ENCODE measurements around the gene CCHCR1. TPM values are rescaled to one million over a fixed set of nuclear protein-coding genes. Genes with fewer than 3 reads are reported as not detected.
"Not testable (repeated sequence)": the region's sequence is repeated elsewhere in the genome, so short reads cannot be mapped to it uniquely, and the experiment has no call there.

The CCHCR1 gene
- total and polyA plus RNA-seq, 7 donors: 8.7 to 39.3 (median 13.7) TPM

DNA sequence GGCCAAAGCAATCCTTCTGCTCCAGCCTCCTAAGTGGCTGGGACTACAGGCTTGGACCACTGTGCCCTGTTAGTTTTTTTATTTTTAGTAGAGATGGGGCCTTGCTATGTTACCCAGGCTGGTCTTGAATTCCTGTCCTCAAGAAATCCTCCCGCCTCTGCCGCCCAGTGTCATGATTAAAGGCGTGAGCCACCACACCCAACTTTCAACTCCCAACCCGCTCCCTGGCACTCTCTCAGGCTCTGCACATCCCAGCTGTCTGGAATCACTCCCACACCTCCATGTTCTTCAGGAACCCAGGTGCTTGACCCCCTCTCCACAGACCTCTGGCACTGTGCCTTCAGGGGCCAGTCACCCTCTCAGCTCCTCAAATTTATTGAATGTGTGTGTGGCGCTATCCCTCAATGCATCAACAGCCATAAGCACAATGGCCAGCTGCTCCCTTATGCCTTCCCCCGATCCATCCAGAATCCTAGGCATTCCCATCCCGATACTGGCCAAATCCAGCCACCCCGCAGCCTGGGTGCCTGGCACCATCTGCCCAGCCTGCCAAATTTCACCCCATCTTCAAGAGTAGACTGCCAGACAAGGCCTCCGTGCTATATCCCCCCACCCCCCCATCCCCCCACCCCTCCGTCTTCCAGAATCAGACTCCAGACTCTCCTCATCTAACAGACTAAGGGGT lies 13.5 kb upstream of the CCHCR1 start:
- WGBS, 2 donors: 78 to 89% methylated on average over 10 of the region's 10 CpGs
- Histone ChIP-seq H3K4me3 (no peak overlapping the region), H3K36me3 (no peaks in the 10 kb centered on the region), H3K9me3 (no peaks in the 10 kb centered on the region), H3K27me3 (no peaks in the 10 kb centered on the region), H3K27ac (no peak overlapping the region), H3K4me1 (no peaks in the 10 kb centered on the region)
- TF ChIP-seq EP300 (IDR thresholded peaks at IDR 0.05) (no peak), POLR2A (IDR thresholded peaks at IDR 0.05) (no peak), POLR2AphosphoS5 (IDR thresholded peaks at IDR 0.05) (no peak)
- TF ChIP-seq, protein P1, sequence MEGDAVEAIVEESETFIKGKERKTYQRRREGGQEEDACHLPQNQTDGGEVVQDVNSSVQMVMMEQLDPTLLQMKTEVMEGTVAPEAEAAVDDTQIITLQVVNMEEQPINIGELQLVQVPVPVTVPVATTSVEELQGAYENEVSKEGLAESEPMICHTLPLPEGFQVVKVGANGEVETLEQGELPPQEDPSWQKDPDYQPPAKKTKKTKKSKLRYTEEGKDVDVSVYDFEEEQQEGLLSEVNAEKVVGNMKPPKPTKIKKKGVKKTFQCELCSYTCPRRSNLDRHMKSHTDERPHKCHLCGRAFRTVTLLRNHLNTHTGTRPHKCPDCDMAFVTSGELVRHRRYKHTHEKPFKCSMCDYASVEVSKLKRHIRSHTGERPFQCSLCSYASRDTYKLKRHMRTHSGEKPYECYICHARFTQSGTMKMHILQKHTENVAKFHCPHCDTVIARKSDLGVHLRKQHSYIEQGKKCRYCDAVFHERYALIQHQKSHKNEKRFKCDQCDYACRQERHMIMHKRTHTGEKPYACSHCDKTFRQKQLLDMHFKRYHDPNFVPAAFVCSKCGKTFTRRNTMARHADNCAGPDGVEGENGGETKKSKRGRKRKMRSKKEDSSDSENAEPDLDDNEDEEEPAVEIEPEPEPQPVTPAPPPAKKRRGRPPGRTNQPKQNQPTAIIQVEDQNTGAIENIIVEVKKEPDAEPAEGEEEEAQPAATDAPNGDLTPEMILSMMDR (IDR thresholded peaks at IDR 0.05): no peak
- intact Hi-C loops (cut with DNase I): no loop called here
- no peak for DNase-seq

DNA sequence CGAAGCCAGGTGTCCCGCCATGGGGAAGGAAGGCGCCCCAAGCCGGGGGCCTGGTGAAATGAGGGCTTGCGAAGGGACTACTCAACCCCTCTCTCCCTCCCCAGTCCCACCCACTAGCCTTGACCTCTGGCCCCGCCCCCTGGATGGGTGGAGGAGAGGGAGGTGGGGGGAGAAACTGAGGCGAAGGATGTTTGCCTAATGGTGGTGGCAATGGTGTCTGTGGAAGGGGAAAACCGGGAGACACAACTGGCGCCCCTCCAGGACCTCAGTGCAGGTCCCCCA lies 12.9 kb upstream of the CCHCR1 start, which contains the start of gene POU5F1:
POU5F1 (minus strand) TSS at position 83 of the 282 bp plus-strand sequence; CDS start at position 21, 62 bp downstream.
- Histone ChIP-seq H3K27me3 (no peaks in the 10 kb centered on the region), H3K4me1 (no peaks in the 10 kb centered on the region), H3K4me3 (no peak within 1 kb of the TSS), H3K36me3 (no peaks in the 10 kb centered on the region), H3K9me3 (no peaks in the 10 kb centered on the region), H3K27ac (no peak within 1 kb of the TSS)
- no peak for DNase-seq
- intact Hi-C loops (cut with DNase I): no loop called here
- no peak for TF ChIP-seq EP300 (IDR thresholded peaks at IDR 0.05)
- no peak for TF ChIP-seq POLR2A (IDR thresholded peaks at IDR 0.05)
- no peak for TF ChIP-seq POLR2AphosphoS5 (IDR thresholded peaks at IDR 0.05)
- TF ChIP-seq, protein P1 (IDR thresholded peaks at IDR 0.05): no peak
- 67 to 91% methylated on average over 9 of the region's 9 CpGs for WGBS, 2 donors

DNA sequence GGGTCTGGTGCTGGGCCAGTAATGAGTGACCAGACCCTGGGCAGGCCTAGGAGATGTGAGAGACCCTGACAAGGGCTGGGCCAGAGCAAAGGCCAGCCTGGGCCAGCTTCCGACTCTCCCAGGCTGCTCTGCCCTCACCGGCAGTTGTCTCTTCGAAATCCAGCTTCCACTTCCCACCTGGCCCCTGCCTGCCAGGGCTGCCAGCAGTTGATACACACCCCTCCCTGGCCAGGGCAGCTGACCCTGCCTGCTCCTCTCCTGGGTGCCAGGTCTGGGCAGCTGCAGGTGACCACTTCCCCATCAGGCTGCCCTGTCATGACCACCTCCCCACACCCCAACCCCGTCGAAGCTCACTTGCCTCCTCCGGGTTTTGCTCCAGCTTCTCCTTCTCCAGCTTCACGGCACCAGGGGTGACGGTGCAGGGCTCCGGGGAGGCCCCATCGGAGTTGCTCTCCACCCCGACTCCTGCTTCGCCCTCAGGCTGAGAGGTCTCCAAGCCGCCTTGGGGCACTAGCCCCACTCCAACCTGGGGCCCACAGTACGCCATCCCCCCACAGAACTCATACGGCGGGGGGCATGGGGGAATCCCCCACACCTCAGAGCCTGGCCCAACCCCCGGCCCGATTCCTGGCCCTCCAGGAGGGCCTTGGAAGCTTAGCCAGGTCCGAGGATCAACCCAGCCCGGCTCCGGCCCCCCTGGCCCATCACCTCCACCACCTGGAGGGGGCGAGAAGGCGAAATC lies 12.4 kb upstream of the CCHCR1 start:
- H3K27ac ChIP-seq; H3K9me3 ChIP-seq; H3K4me3 ChIP-seq; DNase-seq; H3K36me3 ChIP-seq; H3K4me1 ChIP-seq; intact Hi-C loops (cut with DNase I); H3K27me3 ChIP-seq: not testable (repeated sequence)
- 68 to 88% methylated on average over 23 of the region's 23 CpGs for WGBS, 2 donors

DNA sequence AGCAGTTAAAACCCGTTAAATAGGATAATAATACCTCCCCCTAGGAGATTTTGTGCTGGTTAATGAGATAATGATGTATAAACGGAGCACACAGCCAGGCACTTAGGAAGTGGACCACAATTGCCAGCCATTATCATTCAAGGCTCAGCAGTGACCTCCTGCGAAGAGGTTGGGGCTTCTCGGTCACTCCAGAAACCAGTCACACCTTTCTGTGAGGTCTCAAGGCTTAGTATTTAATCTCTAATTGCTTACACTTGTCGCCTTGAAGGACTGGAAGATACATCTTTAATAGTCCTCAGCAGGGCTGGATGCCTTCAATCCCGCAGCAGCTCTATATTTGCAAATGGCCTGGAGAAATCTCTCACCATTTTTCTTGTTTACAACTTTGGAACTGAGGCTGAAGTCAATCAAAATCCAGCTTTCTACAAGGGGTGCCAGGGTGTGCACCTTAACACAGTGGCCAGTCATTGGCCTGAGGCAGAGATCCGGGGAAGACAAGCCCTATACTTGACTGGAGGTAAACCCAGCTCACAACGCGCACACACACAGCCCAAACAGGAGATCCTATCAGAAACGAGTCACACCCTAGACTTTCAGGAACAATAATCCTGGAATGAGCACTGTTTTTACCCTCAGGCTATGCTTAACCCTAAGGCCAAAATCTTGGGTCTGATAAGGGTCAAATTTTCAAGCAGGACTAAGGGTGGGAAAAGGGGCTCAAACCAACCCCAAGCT lies 11.7 kb upstream of the CCHCR1 start:
- DNase-seq: no peak
- Histone ChIP-seq H3K4me3 (no peak overlapping the region), H3K27ac (no peak overlapping the region), H3K9me3 (no peaks in the 10 kb centered on the region), H3K4me1 (no peaks in the 10 kb centered on the region), H3K36me3 (no peaks in the 10 kb centered on the region), H3K27me3 (no peaks in the 10 kb centered on the region)
- TF ChIP-seq POLR2AphosphoS5 (IDR thresholded peaks at IDR 0.05): no peak
- TF ChIP-seq, protein P1 (IDR thresholded peaks at IDR 0.05): no peak
- no peak for TF ChIP-seq POLR2A (IDR thresholded peaks at IDR 0.05)
- no peak for TF ChIP-seq EP300 (IDR thresholded peaks at IDR 0.05)
- 77 to 86% methylated on average over 10 of the region's 10 CpGs for WGBS, 2 donors
- intact Hi-C loops (cut with DNase I): no loop called here

DNA sequence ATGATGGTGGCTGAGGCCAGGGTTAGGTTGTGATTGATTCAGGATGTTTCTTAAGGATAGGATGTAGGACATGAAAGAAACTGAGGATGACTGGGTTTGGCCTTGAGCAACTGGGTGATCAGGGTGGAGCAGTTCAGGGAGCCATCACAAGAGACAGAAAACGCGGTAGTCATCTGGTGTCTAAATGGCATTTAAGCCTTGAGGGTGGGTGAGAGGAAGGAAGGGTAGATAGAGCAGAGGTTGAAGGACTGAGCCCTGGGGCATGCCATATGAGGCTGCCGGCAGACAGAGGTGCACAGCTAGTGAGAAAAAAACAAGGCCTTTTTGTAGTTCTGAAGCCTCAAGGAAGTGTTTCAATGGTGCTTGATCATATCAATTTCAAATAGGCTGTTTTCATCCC lies 11.0 kb upstream of the CCHCR1 start:
- intact Hi-C loops (cut with DNase I): no loop called here
- no peaks in the 10 kb centered on the region for H3K36me3 ChIP-seq
- TF ChIP-seq, protein P1 (IDR thresholded peaks at IDR 0.05): no peak
- TF ChIP-seq POLR2A (IDR thresholded peaks at IDR 0.05) (no peak), EP300 (IDR thresholded peaks at IDR 0.05) (no peak), POLR2AphosphoS5 (IDR thresholded peaks at IDR 0.05) (no peak)
- H3K4me3 ChIP-seq: no peak overlapping the region
- H3K4me1 ChIP-seq: no peaks in the 10 kb centered on the region
- no peaks in the 10 kb centered on the region for H3K9me3 ChIP-seq
- no peaks in the 10 kb centered on the region for H3K27me3 ChIP-seq
- H3K27ac ChIP-seq: no peak overlapping the region
- DNase-seq: no peak
- 82 to 90% methylated on average over 3 of the region's 3 CpGs for WGBS, 2 donors
